ENCODE data around the gene SPACA5B.
"Not testable (repeated sequence)": the region's sequence is repeated elsewhere in the genome, so short reads cannot be mapped to it uniquely, and the experiment has no call there.

Gene SPACA5B

GRCh38 chrX:48130326-48130725, at the start of gene SPACA5B:
Gene SPACA5B (plus strand): TSS chrX:48130626. CDS start chrX:48130688, 62 bp downstream.
- DNase-seq = not testable (repeated sequence)

DNA sequence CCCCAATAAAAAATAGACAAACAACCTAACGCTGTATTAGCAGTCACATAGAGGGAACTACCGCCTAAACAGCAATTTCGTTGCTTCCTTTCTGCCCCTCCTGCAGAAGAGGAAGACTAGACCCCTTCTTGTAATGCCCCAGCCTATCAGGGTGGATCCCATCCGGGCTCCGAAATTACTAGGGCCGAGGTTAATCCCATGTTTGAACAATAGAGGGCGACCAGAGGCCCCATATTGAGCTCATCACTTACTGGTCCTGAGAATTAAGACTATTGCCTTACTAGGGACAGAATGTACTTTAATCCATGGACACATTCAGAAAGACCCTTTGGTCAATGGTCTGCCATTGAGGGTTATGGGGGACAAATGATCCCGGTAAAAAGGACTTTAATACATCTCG, 47.2 kb upstream of the SPACA5B start:
- no peak for DNase-seq

DNA sequence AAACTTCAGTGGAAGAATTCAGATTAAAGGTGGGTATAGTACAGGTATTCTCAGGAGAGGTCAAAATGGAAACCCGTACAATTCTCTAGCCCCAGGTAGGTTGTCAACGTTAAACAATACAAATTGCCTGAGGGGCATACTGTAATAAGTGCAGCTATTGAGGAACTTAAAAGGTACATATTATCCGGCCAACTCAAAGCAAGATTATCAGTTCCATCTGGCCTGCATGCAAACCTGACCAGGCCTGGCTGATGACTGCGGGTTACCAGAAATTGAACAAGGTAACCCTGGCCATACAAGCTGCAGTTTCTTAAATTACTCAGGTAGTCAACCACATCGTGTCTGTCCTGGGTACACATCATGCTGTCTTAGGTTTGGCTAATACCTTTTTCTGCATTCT, 46.7 kb upstream of the SPACA5B start:
- DNase-seq = no peak

- DNase-seq = no peak
Observed at GRCh38 chrX:48086082-48086481, 44.3 kb upstream of the SPACA5B start.

DNA sequence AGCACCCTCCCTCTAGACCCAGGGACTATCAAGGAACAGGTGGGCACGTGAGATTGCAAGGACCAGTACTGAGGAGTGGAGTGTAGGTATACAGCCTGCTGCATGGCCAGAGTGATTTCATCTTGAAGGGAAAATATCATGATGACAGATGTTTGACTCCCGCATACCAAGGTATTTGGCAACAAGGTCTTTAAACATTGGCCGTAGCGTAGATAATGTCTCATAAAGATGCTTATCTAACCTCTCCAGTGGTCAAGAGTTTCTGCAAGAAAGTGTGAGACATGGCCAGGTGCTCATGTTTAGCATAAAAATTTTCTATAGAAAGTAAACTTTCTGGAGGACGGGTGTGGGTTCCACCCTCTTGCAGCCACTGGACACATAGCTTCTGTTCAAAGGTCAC, 40.3 kb upstream of the SPACA5B start:
- no peak for DNase-seq

DNA sequence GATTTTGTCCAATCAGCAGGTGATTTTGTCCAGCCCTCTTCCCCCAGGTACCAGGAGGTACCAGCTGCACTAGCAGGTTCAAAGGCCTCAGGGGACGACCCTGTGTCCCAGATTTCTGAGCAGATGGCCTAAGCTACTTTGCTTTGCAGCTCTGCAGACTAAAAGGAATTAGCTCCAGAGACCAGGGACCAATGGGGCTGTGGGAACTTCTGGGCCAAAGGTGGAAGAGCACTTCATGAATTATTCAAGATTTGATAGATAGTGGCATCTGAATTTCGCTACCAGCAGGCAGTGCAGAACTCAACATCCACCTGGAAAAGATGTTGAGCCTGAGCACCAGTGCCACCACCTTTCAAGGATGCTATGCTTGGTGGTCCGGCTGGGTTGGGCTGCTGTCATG, 37.9 kb upstream of the SPACA5B start:
- not testable (repeated sequence) for DNase-seq

DNA sequence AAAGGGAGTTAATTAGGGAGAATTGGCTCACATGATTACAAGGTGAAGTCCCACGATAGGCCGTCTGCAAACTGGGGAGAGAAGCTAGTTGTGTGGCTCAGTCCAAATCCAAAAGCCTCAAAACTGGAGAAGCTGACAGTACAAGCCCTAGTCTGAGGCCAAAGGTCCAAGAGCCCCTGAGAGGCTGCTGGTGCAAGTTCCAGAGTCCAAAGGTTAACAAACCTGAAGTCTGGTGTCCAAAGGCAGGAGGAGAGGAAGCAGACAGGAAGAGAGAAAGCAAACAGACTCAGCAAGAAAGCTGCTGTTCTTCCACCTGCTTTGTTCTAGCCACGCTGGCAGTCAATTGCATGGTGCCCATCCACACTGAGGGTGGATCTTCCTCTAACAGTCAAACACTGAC, 29.0 kb upstream of the SPACA5B start:
- DNase-seq = no peak

DNA sequence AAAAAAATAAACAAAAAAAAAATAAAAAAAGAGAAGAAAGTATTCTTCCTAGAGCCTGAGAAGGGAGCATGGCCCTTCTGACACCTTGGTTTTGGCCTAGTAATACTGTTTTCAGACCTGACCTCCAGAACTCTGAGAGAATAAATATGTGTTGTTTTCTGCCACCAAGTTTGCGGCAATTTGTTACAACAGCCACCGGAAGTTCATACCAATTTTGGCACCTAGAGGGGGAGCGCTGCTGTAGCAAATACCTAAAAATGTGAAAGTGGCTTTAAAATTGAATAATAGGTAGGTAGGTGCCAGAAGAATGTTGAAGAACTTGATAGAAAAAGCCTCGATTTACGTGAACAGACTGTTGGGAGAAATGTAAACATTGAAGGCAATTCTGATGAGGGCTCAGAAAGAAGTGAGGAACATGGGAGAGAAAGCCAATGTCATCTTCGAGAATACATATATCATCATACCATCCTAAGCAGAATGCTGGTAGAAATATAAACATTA, 27.5 kb upstream of the SPACA5B start:
- DNase-seq = no peak

GRCh38 chrX:48107717-48108116, 22.7 kb upstream of the SPACA5B start:
- no peak for DNase-seq

GRCh38 chrX:48125286-48125685, 5.1 kb upstream of the SPACA5B start:
- DNase-seq = not testable (repeated sequence)

DNA sequence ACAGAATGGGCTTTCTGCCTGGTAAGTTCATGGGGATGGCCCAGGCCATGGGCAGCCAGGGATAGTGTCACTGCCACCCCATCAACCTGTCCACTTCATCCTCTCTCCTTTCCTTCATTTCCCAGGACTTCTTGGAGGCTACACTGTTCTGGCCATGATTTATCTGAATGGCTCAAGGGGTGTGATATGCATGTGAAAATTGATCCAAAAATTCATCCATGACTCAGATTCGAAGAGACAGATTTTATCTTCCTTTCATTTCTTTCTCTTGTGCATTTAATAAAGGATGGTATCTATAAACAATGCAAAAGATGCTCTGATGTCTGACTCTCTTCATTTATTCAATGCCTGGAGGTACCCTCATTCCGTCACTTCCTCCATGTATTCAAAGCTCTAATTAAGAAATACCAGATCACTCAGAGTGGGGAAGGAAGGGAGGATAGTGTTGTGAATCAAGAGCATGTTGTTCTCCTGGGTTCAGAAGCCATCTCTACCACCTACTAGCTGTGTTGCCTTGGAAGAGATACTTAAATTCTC, 1.9 kb downstream of the SPACA5B start:
- DNase-seq = not testable (repeated sequence)

DNA sequence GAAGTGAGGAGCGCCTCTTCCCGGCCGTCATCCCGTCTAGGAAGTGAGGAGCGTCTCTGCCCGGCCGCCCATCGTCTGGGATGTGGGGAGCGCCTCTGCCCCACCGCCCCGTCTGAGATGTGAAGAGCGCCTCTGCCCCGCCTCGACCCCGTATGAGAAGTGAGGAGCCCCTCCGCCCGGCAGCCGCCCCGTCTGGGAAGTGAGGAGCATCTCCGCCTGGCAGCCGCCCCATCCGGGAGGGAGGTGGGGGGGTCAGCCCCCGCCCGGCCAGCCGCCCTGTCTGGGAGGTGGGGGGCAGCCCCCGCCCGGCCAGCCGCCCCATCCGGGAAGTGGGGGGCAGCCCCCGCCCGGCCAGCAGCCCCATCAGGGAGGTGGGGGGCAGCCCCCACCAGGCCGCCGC, 8.7 kb downstream of the SPACA5B start:
- DNase-seq = not testable (repeated sequence)

GRCh38 chrX:48141810-48142508, 11.5 kb downstream of the SPACA5B start:
- not testable (repeated sequence) for DNase-seq

DNA sequence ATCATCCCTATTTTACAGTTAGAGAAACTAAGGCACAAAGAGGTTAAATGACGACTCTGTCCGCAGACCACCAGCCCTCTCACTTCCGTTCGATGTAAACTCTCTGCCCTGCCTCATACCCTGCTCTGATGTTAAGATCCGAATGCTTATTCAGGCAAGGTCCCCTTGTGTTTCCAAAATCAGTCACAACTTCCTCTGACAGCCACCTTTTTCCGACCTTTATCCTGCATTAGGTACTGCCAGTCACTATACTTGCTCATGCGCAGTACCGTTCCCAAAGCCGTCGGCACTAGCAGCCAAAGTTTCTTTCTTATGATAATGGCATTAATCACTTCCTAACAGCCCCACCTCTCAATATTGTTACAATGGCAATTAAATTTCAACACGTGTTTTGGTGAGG, 12.3 kb downstream of the SPACA5B start:
- not testable (repeated sequence) for DNase-seq

GRCh38 chrX:48153769-48154168, 23.3 kb downstream of the SPACA5B start:
- no peak for DNase-seq

- DNase-seq = no peak
Observed at GRCh38 chrX:48154796-48155195, 24.4 kb downstream of the SPACA5B start.

- DNase-seq = no peak
Observed at GRCh38 chrX:48156014-48156413, 25.6 kb downstream of the SPACA5B start.

- DNase-seq = no peak
Observed at GRCh38 chrX:48165241-48165640, 34.8 kb downstream of the SPACA5B start.

DNA sequence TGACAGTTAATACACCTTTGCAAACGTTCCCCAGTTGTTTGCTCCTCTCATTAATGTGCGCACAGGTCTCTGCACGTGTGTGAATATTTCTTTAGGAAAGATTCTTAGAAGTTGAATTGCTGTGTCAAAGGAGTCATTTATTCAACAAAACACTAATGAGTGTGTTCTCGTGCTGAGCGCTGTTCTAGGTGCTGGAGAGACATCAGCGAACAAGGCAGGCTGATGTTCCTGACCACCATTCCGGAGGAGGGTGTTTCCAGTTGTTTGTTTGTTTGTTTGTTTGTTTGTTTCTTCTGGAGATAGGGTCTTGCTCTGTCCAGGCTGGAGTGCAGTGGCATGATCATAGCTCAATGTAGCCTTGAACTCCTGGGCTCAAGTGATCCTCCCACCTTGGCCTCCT, 35.9 kb downstream of the SPACA5B start:
- DNase-seq = not testable (repeated sequence)

DNA sequence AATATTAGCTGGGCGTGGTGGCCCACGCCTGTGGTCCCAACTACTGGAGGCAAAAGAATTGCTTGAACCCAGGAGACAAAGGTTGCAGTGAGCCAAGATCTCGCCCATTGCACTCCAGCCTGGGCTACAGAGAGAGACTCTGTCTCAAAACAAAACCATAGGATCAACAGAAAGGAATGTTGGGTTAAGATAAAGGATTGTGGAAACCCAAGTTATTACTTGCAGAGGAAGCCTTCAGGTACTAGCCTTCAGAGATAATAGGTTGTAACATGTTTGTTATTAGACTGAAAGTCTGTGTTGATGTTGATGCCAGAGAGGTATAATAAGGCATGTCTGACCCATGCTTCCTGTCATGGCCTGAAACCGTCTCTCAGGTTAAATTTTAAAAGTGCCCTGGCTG, 49.3 kb downstream of the SPACA5B start:
- no peak for DNase-seq

DNA sequence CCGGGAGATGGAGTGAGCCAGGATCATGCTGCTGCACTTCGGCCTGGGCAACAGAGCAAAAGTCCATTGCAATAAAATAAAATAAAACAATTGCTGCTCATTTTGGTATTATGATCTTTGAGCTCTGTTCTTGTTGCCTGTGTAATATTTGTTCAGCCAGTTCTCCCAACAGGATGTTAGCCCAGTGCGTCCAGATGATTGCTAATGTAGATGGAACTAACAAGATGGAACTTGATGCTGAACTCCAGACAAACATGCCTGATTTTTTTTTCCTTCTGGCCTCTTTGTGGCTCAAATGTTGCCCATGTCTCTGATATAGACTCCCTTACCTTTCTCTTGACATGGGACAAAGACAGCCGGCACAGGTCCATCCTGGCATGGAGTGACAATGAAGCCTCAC, 50.4 kb downstream of the SPACA5B start:
- DNase-seq = no peak

GRCh38 chrX:48181882-48182281, 51.5 kb downstream of the SPACA5B start:
- not testable (repeated sequence) for DNase-seq
